HL-60/S4 (cell line): ENCODE measurements around the gene NFIA.

Source experiments
- in situ Hi-C: fragments of 300-500 bp; cut with MboI; formaldehyde crosslinking; loops from 2 replicates; pipeline ENCODE4 v1.14.3; 2022; ENCODE audit warnings: low sequenced_read_pairs

NFIA gene

GRCh38 chr1:61322769-61323168 lies 240.4 kb downstream of the NFIA start:
- in situ Hi-C loops: no loop called here

DNA sequence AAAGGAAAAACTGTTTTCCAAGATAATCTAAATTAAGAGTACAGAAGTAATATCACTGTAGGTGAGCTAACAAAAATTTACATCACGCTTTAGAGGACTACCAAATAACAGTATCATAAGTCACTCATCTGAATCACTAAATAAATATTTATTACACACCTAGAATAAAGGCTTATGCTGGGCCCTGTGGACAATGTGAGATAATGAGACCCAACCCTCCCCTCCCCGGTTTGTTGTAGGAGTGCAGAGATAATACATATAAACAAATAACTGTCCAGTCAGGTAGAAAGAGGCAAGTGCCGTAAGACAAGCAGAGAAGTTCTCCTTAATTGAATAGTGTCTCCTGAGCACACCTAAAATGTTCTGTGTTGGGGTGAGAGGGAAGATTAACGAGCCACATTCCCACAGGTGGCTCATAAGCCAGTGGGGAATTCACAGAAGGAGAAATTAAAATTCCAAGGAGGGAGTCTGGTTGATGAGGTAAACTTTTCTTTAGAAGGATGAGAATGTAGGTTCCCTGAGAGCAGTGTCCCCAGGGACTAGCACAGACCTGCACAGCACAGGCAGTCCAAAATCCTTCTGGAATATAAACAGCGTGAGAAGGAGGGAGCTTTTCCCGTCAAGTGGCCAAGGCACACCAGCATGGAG lies 241.4 kb downstream of the NFIA start:
- in situ Hi-C loops: no loop called here

DNA sequence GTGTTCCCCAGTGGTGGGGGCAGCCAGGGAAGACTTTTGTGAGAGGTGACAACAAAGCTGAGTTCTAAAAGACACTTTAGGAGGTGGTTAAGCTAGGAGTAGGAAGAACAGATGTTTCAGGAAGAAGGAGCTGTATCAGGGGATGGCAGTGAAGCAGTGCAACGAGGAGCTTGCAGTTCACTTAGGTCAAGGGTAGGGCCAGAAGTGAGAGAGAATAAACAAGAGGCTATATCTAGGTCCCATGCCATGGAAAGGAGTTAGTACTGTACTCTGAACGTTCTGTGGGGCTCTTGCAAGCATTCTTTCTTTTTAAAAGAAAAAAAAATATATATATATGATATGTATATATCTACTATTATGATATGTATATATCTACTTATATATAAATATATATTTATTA lies 244.4 kb downstream of the NFIA start:
- in situ Hi-C loops: no loop called here

GRCh38 chr1:61327436-61327835 lies 245.1 kb downstream of the NFIA start:
- in situ Hi-C loops: no loop called here

DNA sequence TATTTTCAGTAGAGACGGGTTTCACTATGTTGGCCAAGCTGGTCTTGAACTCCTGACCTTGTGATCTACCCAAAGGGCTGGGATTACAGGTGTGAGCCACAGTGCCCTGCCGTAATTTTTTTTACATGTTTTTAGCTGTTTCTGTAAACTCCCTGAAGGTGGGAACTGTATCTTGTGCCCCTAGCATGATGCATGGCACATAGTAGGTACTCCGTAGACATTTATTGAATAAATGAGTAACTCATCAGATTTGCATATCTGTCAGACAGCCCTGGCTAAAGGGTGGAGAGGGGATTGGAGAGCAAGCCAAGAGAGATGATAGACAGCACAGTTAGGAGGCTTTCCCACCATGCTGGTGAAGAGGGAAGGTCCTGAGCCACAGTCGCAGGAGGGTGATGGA lies 247.2 kb downstream of the NFIA start:
- in situ Hi-C loops: no loop called here

DNA sequence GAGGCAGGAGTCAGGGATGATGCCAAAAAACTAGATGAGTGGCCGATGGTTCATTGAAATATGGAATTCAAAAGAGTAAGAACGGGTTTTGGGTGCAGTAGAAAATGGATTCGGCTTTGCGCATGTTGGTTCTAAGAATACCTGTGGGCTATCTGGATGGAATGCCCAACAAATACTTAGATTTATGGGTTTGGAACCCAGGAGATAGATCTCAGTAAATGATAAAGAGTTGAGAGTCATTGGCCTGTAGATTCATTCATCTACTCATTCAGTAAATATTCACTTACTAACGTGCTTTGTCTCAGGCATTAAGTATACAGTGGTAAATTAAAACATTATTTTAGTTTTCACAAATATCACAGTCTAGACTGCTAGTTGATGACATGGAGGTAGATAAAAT lies 247.7 kb downstream of the NFIA start:
- in situ Hi-C loops: no loop called here

GRCh38 chr1:61330571-61330970 lies 248.2 kb downstream of the NFIA start:
- in situ Hi-C loops: no loop called here

DNA sequence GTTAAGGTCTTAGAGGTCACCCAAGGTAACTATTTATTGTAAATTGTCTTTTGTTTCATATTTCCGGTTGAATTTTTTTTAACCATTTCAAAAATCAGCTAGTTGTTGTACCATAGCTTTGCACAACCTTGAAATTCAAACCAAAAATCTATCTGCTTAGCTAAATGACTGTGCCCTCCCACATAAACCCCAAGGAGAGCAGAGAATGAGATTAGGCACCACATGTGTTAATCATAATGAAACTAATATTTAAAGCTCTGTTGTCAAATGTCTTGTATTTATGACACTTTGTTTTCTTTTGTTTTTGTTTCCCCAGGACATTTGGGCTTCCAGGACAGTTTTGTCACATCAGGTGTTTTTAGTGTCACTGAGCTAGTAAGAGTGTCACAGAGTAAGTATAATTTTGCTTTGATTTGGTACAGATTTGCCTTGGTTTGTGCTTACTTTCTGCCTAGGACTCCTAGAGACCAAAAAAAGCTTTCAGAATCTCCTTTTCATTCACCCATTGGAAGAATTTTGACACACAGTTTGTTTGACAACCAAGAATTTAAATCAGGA lies 249.9 kb downstream of the NFIA start:
- in situ Hi-C loops: no loop called here

DNA sequence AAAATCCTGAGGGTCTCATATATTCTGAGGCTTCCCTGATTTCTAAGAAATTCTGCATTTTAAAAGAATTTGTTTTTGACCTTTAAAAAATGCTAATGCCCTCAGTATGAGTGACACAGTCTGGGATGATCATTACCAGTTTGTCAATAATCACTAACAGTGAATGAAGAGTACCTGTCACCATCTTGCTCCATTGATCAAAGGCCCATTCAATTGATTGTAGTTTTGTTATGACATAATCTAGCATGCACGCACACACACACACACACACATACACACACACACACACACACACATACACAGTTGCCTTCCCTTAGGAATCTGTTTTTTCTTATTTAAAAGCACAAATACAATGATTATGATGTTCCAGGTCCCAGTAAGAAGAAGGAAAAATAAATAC lies 250.4 kb downstream of the NFIA start:
- in situ Hi-C loops: no loop called here

DNA sequence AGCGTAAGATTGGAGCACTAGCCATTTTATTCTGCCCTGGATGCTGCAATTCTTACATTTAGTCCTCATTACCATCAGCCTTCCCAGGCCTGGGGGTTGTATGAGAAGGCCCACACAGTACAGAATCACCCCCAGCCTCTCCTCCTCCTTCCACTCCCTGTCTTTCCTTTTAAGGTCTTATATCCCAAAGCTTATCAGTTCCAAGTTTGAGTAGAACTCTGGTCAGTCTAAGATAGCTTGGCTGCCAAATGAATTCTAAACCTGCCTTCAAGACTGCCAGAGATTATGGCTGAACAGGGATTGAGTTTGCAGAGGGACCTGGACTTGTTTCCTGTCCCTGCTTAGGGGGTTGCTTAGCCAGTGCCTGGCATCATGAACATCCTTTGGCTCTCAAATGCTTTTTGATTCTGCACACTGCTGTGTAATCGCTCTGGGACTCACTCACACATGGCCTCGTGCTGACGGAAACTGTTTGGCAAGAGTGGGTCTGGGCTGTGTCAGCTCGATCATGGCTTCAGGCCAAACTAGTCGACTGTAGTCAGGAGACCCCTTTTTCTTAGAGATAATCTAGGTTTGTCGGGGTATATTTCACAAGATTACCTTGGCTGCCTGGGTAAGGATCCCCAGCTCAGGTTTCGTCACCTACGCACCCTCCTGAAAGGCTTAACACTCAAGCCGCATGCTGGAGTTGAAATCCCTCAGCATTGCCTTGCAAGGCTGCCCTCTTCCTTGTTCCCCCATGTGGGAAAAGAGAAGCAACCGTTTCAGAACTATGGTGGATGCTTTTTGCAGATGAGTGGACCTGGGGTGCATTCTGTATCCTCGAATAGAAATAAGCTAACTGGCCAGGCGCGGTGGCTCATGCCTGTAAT lies 252.6 kb downstream of the NFIA start:
- in situ Hi-C loops: no loop called here

DNA sequence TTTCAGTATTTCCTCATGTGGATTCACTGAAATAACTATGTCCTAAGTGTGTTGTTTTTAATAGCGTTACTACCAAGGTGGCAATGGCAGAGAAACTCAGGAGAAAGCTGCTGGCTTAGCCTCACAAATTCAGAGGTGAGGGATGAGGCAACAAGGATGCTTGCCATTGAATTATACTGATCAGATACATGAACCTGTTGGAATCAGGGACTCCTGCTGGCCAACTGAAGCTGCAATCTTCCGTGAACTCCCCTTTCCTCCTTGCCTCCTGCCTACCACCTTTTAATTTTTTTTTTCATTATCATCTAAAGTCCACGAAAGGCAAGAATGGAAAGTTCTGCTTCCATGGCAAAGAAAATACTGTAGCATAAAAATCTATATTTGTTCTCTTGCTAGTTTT lies 254.7 kb downstream of the NFIA start:
- in situ Hi-C loops: no loop called here

- in situ Hi-C loops: no loop called here
Observed at GRCh38 chr1:61337441-61337951, 255.1 kb downstream of the NFIA start.

GRCh38 chr1:61337981-61338848 lies 255.9 kb downstream of the NFIA start:
- in situ Hi-C loops: no loop called here

- in situ Hi-C loops: no loop called here
Observed at GRCh38 chr1:61338899-61339298, 256.5 kb downstream of the NFIA start.

- in situ Hi-C loops: no loop called here
Observed at GRCh38 chr1:61341426-61341825, 259.1 kb downstream of the NFIA start.

GRCh38 chr1:61343734-61344420 lies 261.5 kb downstream of the NFIA start:
- in situ Hi-C loops: no loop called here

DNA sequence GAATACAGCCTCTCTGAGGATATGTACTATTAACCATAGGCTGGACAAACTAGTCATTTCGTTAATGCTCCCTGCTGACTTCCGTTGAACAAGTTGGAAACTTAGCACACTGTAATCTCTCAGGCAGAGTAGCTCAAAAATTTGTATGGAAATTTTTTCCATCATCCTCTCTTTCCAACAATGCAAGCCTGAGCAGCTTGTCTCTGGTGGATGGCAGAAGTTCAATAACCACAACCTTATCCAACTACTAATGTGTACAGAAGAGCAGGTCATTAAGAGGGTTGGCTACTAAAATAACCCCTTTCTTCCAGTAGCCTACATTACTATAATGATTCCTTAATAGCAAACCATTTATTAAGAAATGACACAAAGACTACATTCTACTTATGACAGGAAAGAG lies 262.3 kb downstream of the NFIA start:
- in situ Hi-C loops: no loop called here

DNA sequence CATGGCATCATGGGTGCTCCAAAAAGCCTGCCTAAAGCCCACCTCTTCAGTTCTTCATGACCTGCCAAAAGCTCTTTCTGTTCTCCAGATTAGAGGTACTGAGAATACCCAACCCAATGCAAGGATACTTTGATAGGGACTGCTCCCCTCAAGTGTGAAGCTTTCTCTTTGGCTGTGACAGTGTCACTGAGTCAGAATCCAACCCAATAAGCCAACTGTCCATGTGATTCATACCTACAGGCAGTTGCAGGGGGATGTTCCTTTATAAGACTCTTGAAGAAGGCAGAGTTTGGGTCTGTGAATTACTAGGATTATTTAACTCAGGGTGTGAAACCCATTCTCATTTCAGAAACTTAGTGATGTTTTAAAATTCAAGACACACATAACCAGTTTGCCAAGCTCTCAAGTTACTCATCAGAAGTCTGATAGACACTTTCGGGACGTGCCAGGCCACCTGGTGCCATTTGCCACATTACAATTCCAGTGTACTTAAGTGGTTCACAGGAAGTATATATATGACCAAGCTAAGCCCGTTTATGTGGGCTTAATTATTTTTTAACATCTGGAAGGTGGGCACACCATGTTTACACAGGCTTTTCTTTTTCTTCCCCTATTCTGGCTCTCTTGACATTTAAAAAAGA lies 265.8 kb downstream of the NFIA start:
- in situ Hi-C loops: no loop called here

GRCh38 chr1:61352845-61353435 lies 270.6 kb downstream of the NFIA start:
- in situ Hi-C loops: no loop called here
